SH-SY5Y (cell line): ENCODE measurements around the gene LRCH1.

Experiments
- GATA2 ChIP-seq: IDR thresholded peaks from 2 replicates; pipeline ENCODE4 v1.6.1; 2011; ENCODE audit warnings: mild to moderate bottlenecking, low read depth, low read length
- GATA3 ChIP-seq: IDR thresholded peaks from 2 replicates; pipeline ENCODE4 v1.6.1; 2011; ENCODE audit warnings: low read depth, mild to moderate bottlenecking, low read length, moderate library complexity

GRCh38 chr13:46550822-46551221 lies 2.1 kb upstream of the LRCH1 start:
- TF ChIP-seq GATA3 (no peak), GATA2 (no peak)
